HepG2 (cell line): ENCODE results near the gene ARHGAP30.

Experiments used
- CBX5 ChIP-seq: sonication (generic); formaldehyde crosslinking; IDR thresholded peaks from 2 replicates; pipeline ENCODE4 v1.4.0; 2020; ENCODE audit warnings: missing genetic modification reagents, borderline replicate concordance
- HNRNPH1 ChIP-seq: fragments of 200-400 bp; formaldehyde crosslinking; optimal IDR thresholded peaks from 2 replicates; pipeline ENCODE3; 2017; ENCODE audit warnings: mild to moderate bottlenecking, low read depth, low read length
- POLR2A ChIP-seq, 2 experiments: IDR thresholded peaks; 2 replicates each; pipeline ENCODE4 v1.6.1; 2011; ENCODE audit warnings: low read depth in 2 of 2, low read length in 2 of 2, mild to moderate bottlenecking in 1 of 2, moderate library complexity in 1 of 2; ENCODE audit not compliant: insufficient read depth in 1 of 2
- SIN3A ChIP-seq: IDR thresholded peaks from 2 replicates; pipeline ENCODE4 v1.6.1; 2011; ENCODE audit warnings: low read depth, mild to moderate bottlenecking, control low read depth, low read length, borderline replicate concordance
- TAF1 ChIP-seq: sonication (generic); formaldehyde crosslinking; IDR thresholded peaks from 2 replicates; pipeline ENCODE4 v1.4.0; 2020; ENCODE audit warnings: missing genetic modification reagents
- ZNF547 ChIP-seq: sonication (generic); formaldehyde crosslinking; IDR thresholded peaks from 2 replicates; pipeline ENCODE4 v1.5.1; 2020; ENCODE audit warnings: mild to moderate bottlenecking, missing genetic modification reagents
- ZNF816 ChIP-seq: sonication (generic); formaldehyde crosslinking; IDR thresholded peaks from 2 replicates; pipeline ENCODE4 v1.8.0; 2022; ENCODE audit warnings: missing genetic modification reagents, mild to moderate bottlenecking, borderline replicate concordance
- TF ChIP-seq, protein P1 (sequence below): sonication (generic); formaldehyde crosslinking; IDR thresholded peaks from 2 replicates; pipeline ENCODE4 v1.5.0; 2020; ENCODE audit warnings: mild to moderate bottlenecking, missing genetic modification reagents, moderate library complexity
- TF ChIP-seq, protein P2 (sequence below): sonication (generic); formaldehyde crosslinking; IDR thresholded peaks from 2 replicates; pipeline ENCODE4 v1.8.1; 2022; ENCODE audit warnings: low read depth, mild to moderate bottlenecking, missing genetic modification reagents

DNA sequence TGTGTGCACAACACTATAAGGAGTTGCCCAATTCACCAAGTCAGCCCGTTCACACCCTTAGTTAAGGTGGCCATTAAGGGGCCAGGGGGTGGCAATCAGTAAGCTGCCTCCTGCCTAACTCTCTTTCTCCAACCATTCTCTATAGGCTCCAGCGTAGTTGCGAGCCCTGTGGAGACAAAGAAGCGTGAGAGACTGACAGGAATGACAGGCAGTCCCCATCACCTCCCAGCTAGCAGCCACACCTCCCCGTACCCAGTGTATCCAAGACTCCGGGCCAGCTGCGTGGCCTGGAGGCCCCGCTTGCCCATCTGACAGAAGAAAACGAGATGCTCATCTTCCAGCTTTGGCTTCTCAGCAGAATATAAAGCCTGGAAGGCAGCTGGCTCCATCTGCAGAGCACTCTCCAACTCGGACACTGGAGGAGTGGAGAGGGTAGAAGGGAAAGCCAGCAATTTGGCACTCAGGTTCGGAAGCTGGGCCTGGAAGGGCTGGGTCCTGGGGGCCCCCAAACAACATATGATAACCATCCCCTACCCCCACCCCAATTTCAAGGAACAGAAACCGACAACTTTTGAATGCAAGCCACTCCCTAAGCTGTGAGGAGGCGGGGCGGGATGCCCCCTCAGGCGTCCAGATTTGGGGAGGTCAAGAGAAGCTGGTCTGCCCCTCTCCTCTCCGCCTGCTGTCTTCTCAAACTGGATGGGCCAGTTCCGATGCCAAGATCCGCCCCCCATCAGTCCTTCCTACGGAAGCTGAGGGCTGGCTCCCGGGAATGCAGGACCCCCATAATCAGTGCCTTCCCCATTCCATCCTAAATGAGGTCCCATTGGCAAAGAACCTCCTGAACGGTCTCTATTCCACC, 31.8 kb downstream of the ARHGAP30 start:
- TF ChIP-seq, protein P1, sequence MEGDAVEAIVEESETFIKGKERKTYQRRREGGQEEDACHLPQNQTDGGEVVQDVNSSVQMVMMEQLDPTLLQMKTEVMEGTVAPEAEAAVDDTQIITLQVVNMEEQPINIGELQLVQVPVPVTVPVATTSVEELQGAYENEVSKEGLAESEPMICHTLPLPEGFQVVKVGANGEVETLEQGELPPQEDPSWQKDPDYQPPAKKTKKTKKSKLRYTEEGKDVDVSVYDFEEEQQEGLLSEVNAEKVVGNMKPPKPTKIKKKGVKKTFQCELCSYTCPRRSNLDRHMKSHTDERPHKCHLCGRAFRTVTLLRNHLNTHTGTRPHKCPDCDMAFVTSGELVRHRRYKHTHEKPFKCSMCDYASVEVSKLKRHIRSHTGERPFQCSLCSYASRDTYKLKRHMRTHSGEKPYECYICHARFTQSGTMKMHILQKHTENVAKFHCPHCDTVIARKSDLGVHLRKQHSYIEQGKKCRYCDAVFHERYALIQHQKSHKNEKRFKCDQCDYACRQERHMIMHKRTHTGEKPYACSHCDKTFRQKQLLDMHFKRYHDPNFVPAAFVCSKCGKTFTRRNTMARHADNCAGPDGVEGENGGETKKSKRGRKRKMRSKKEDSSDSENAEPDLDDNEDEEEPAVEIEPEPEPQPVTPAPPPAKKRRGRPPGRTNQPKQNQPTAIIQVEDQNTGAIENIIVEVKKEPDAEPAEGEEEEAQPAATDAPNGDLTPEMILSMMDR (CRISPR knock-in tag), result no peak
- TF ChIP-seq, protein P2, sequence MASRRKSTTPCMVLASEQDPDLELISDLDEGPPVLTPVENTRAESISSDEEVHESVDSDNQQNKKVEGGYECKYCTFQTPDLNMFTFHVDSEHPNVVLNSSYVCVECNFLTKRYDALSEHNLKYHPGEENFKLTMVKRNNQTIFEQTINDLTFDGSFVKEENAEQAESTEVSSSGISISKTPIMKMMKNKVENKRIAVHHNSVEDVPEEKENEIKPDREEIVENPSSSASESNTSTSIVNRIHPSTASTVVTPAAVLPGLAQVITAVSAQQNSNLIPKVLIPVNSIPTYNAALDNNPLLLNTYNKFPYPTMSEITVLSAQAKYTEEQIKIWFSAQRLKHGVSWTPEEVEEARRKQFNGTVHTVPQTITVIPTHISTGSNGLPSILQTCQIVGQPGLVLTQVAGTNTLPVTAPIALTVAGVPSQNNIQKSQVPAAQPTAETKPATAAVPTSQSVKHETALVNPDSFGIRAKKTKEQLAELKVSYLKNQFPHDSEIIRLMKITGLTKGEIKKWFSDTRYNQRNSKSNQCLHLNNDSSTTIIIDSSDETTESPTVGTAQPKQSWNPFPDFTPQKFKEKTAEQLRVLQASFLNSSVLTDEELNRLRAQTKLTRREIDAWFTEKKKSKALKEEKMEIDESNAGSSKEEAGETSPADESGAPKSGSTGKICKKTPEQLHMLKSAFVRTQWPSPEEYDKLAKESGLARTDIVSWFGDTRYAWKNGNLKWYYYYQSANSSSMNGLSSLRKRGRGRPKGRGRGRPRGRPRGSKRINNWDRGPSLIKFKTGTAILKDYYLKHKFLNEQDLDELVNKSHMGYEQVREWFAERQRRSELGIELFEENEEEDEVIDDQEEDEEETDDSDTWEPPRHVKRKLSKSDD, result no peak
- no peak for TF ChIP-seq TAF1 (CRISPR knock-in tag)
- TF ChIP-seq CBX5 (CRISPR knock-in tag), result no peak
- TF ChIP-seq POLR2A (IDR thresholded peaks at IDR 0.05; ENCODE audit: insufficient read depth in 1 of 2, low read depth in 2 of 2, low read length in 2 of 2), result no peak
- TF ChIP-seq HNRNPH1, result no peak
- TF ChIP-seq ZNF547, result no peak
- no peak for TF ChIP-seq SIN3A
- TF ChIP-seq ZNF816 (CRISPR knock-in tag), result no peak
